H1 (cell line): Measurements from ENCODE around the gene MMADHC. TPM values are rescaled to one million over a fixed set of nuclear protein-coding genes. Genes with fewer than 3 reads are reported as not detected.

Experiments used
- CTCF ChIA-PET: fragments of 300-600 bp; sonication (Branson Sonifier 250); formaldehyde crosslinking; loops from one replicate; lab custom pipeline; 2021; ENCODE audit not compliant: partially characterized antibody; lab: Charles Lee
- POLR2A ChIA-PET: fragments of 300-600 bp; sonication (Branson Sonifier 250); formaldehyde crosslinking; loops from one replicate; lab custom pipeline; 2021; ENCODE audit warnings: inconsistent platforms; ENCODE audit not compliant: partially characterized antibody; lab: Charles Lee
- DNase-seq, 2 experiments: peaks; one replicate each; pipeline versions ENCODE4 v3.0.0 to v3.0.0-alpha.2; 2010 to 2022; ENCODE audit warnings: low spot score in 2 of 2, low read depth in 1 of 2, mixed read lengths in 1 of 2
- FAIRE-seq: peaks from 2 replicates; lab custom pipeline; 2011; peaks lifted over from hg19 to GRCh38; lab: Jason Lieb, UNC
- H2AFZ ChIP-seq: 2 replicates; pipeline ENCODE4 v1.8.1; 2012; ENCODE audit warnings: low read length, inconsistent platforms
- H2AK5ac ChIP-seq: 2 replicates; pipeline ENCODE4 v1.6.1; 2013; ENCODE audit warnings: low read depth, low read length
- H2BK120ac ChIP-seq: replicated peaks from 2 replicates; pipeline ENCODE3; 2013; ENCODE audit warnings: low read depth, low read length, inconsistent platforms
- H2BK12ac ChIP-seq: 2 replicates; pipeline ENCODE4 v1.6.1; 2013; ENCODE audit warnings: low read depth, low read length
- H2BK15ac ChIP-seq: 2 replicates; pipeline ENCODE4 v1.6.1; 2013; ENCODE audit warnings: low read length
- H2BK20ac ChIP-seq: 2 replicates; pipeline ENCODE4 v1.6.1; 2013; ENCODE audit warnings: low read length
- H2BK5ac ChIP-seq: 2 replicates; pipeline ENCODE4 v1.6.1; 2013; ENCODE audit warnings: low read depth, low read length
- H3K14ac ChIP-seq: 2 replicates; pipeline ENCODE4 v1.6.1; 2013; ENCODE audit warnings: inconsistent platforms; ENCODE audit not compliant: insufficient read length
- H3K18ac ChIP-seq: 2 replicates; pipeline ENCODE4 v1.6.1; 2013; ENCODE audit warnings: low read length; ENCODE audit errors: extremely low read depth
- H3K23ac ChIP-seq: 2 replicates; pipeline ENCODE4 v1.6.1; 2013; ENCODE audit warnings: inconsistent platforms; ENCODE audit not compliant: insufficient read length
- H3K23me2 ChIP-seq: 2 replicates; pipeline ENCODE4 v1.6.1; 2013; ENCODE audit warnings: low read depth, low read length
- H3K27ac ChIP-seq: 2 replicates; pipeline ENCODE4 v1.6.1; 2011; ENCODE audit warnings: low read depth, low read length, inconsistent platforms
- H3K27me3 ChIP-seq, 4 experiments: replicated peaks in 1 of 4; 1 replicate in 1 of 4; 2 replicates in 3 of 4; pipeline versions ENCODE4 v1.6.1 to v1.8.1; 2011 to 2013; ENCODE audit warnings: low read length in 3 of 4, mild to moderate bottlenecking in 3 of 4, inconsistent platforms in 2 of 4, mixed read lengths in 2 of 4, moderate library complexity in 1 of 4; ENCODE audit not compliant: control insufficient read depth in 3 of 4, insufficient read depth in 3 of 4; ENCODE audit errors: extremely low read depth in 1 of 4
- H3K36me3 ChIP-seq, 4 experiments: 2 replicates each; pipeline versions ENCODE4 v1.6.1 to v1.8.1; 2011 to 2013; ENCODE audit warnings: mild to moderate bottlenecking in 4 of 4, low read length in 3 of 4, moderate library complexity in 2 of 4, control low read depth in 1 of 4, inconsistent platforms in 1 of 4; ENCODE audit not compliant: insufficient read depth in 4 of 4, control insufficient read depth in 2 of 4
- H3K4ac ChIP-seq: replicated peaks from 2 replicates; pipeline ENCODE3; 2013; ENCODE audit warnings: low read length, low read depth, mixed read lengths, inconsistent platforms; ENCODE audit not compliant: insufficient read length
- H3K4me1 ChIP-seq, 4 experiments: replicated peaks in 1 of 4; 1 replicate in 1 of 4; 2 replicates in 3 of 4; pipeline versions ENCODE4 v1.6.1 to v1.8.1; 2011 to 2013; ENCODE audit warnings: low read length in 3 of 4, inconsistent platforms in 2 of 4, mixed read lengths in 1 of 4; ENCODE audit not compliant: insufficient read depth in 4 of 4, control insufficient read depth in 3 of 4
- H3K4me2 ChIP-seq, 2 experiments: 2 replicates each; pipeline versions ENCODE4 v1.6.1 to v1.8.1; 2011 to 2013; ENCODE audit warnings: low read depth in 2 of 2, low read length in 2 of 2, control low read depth in 1 of 2, inconsistent platforms in 1 of 2, mild to moderate bottlenecking in 1 of 2; ENCODE audit not compliant: insufficient read depth in 1 of 2
- H3K4me3 ChIP-seq, 4 experiments: fragments of 200-600, 300-600 bp in 1 of 4; sonication (generic), shearing (Covaris generic), sonication (Bioruptor Twin) in 1 of 4; 2 replicates each; pipeline versions ENCODE4 v1.5.1 to v1.8.1; 2011 to 2016; ENCODE audit warnings: low read length in 4 of 4, low read depth in 3 of 4, control low read depth in 2 of 4, inconsistent platforms in 2 of 4, mild to moderate bottlenecking in 2 of 4, mixed read lengths in 1 of 4, moderate library complexity in 1 of 4; ENCODE audit not compliant: insufficient read depth in 2 of 4; ENCODE audit errors: extremely low read depth in 1 of 4
- H3K56ac ChIP-seq: replicated peaks from 2 replicates; pipeline ENCODE3; 2013; ENCODE audit warnings: low read depth, mild to moderate bottlenecking, mixed read lengths, low read length, inconsistent platforms; ENCODE audit not compliant: insufficient read length
- H3K79me1 ChIP-seq: 2 replicates; pipeline ENCODE4 v1.6.1; 2013; ENCODE audit warnings: low read depth, low read length, control low read depth
- H3K79me2 ChIP-seq, 2 experiments: 2 replicates each; pipeline versions ENCODE4 v1.6.1 to v1.8.1; 2012 to 2013; ENCODE audit warnings: low read length in 2 of 2, mild to moderate bottlenecking in 2 of 2, inconsistent platforms in 1 of 2; ENCODE audit not compliant: insufficient read depth in 2 of 2, control insufficient read depth in 1 of 2
- H3K9ac ChIP-seq, 4 experiments: replicated peaks in 1 of 4; 1 replicate in 1 of 4; 2 replicates in 3 of 4; pipeline versions ENCODE4 v1.6.1 to v1.8.1; 2011 to 2013; ENCODE audit warnings: low read depth in 3 of 4, low read length in 3 of 4, control low read depth in 2 of 4, mild to moderate bottlenecking in 2 of 4, moderate library complexity in 2 of 4, inconsistent platforms in 1 of 4; ENCODE audit errors: extremely low read depth in 1 of 4
- H3K9me3 ChIP-seq, 2 experiments: 2 replicates each; pipeline versions ENCODE4 v1.6.1 to v1.8.1; 2012 to 2013; ENCODE audit warnings: mild to moderate bottlenecking in 2 of 2, moderate library complexity in 2 of 2, control low read depth in 1 of 2, inconsistent platforms in 1 of 2, low read depth in 1 of 2, low read length in 1 of 2, mixed read lengths in 1 of 2; ENCODE audit not compliant: insufficient read depth in 2 of 2
- H4K20me1 ChIP-seq, 2 experiments: replicated peaks in 1 of 2; 2 replicates each; pipeline versions ENCODE3 to v1.8.1; 2011 to 2013; ENCODE audit warnings: inconsistent platforms in 2 of 2, low read length in 2 of 2, mild to moderate bottlenecking in 1 of 2; ENCODE audit not compliant: insufficient read depth in 2 of 2, control insufficient read depth in 1 of 2
- H4K5ac ChIP-seq: 2 replicates; pipeline ENCODE4 v1.6.1; 2013; ENCODE audit warnings: low read length, low read depth, mixed read lengths, inconsistent platforms; ENCODE audit not compliant: insufficient read length
- H4K8ac ChIP-seq: 2 replicates; pipeline ENCODE4 v1.8.0; 2013; ENCODE audit warnings: mild to moderate bottlenecking, moderate library complexity, low read length, inconsistent platforms; ENCODE audit not compliant: insufficient read depth; ENCODE audit errors: extremely low read depth
- H4K91ac ChIP-seq: replicated peaks from 2 replicates; pipeline ENCODE3; 2013; ENCODE audit warnings: low read length, mixed read lengths, inconsistent platforms; ENCODE audit not compliant: insufficient read length
- BCL11A ChIP-seq, 2 experiments: IDR thresholded peaks; one replicate each; pipeline ENCODE4 v1.6.1; 2011; ENCODE audit warnings: low read depth in 2 of 2, low read length in 2 of 2, mild to moderate bottlenecking in 2 of 2
- CHD2 ChIP-seq: IDR thresholded peaks from 2 replicates; pipeline ENCODE4 v1.6.1; 2012; ENCODE audit warnings: low read length, improper control_type of control experiment
- CTBP2 ChIP-seq: IDR thresholded peaks from 2 replicates; pipeline ENCODE4 v1.7.0; 2011; ENCODE audit warnings: borderline replicate concordance, mild to moderate bottlenecking, moderate library complexity, mixed read lengths, low read length; ENCODE audit not compliant: insufficient read depth, insufficient read length
- FOSL1 ChIP-seq: IDR thresholded peaks from 2 replicates; pipeline ENCODE4 v1.6.1; 2011; ENCODE audit warnings: mild to moderate bottlenecking, low read depth, low read length, moderate library complexity; ENCODE audit not compliant: insufficient read depth
- KDM1A ChIP-seq: fragments of 200-600, 300-600 bp; sonication (generic); IDR thresholded peaks from 2 replicates; pipeline ENCODE4 v1.7.1; 2016; ENCODE audit warnings: mild to moderate bottlenecking, low read length, borderline replicate concordance
- SIRT6 ChIP-seq: IDR thresholded peaks from one replicate; pipeline ENCODE4 v1.7.1; 2012; ENCODE audit warnings: low read length, inconsistent platforms
- polyA plus RNA-seq, 7 experiments: library from polyadenylated mRNA; depleted of rRNA in 3 of 7; stranded (reverse) in 5 of 7; unstranded in 2 of 7; fragments of >200 nt in 5 of 7; fragments of 200-250 nt in 2 of 7; gene quantifications; 1 replicate in 5 of 7; 2 replicates in 1 of 7; 4 replicates in 1 of 7; pipeline versions ENCODE4 v1.2.1 to v1.2.3, GENCODE V29; 2011 to 2013; ENCODE audit warnings: missing spikeins in 2 of 7, mixed read lengths in 2 of 7
- total RNA-seq: library from RNA; stranded (reverse); fragmentation: NEBNext Ultra II Directional; extraction: Animal tissue kit (Norgen Biotek cat#: 25700); gene quantifications from 2 replicates; pipeline ENCODE4 v1.2.1, GENCODE V29; 2021
- TF ChIP-seq, protein P1 (sequence below), 3 experiments: IDR thresholded peaks; 1 replicate in 2 of 3; 2 replicates in 1 of 3; pipeline versions ENCODE4 v1.5.1 to v1.6.1; 2011; ENCODE audit warnings: low read length in 3 of 3, mild to moderate bottlenecking in 3 of 3, inconsistent platforms in 2 of 3, low read depth in 1 of 3, moderate library complexity in 1 of 3; ENCODE audit not compliant: insufficient read depth in 1 of 3; ENCODE audit errors: control extremely low read depth in 1 of 3

MMADHC gene
- total and polyA plus RNA-seq, 2 of the 8 experiments (the other 6 are each of a cell fraction or from before 2014, with no cell fraction given) = 61.1 to 130 TPM

DNA sequence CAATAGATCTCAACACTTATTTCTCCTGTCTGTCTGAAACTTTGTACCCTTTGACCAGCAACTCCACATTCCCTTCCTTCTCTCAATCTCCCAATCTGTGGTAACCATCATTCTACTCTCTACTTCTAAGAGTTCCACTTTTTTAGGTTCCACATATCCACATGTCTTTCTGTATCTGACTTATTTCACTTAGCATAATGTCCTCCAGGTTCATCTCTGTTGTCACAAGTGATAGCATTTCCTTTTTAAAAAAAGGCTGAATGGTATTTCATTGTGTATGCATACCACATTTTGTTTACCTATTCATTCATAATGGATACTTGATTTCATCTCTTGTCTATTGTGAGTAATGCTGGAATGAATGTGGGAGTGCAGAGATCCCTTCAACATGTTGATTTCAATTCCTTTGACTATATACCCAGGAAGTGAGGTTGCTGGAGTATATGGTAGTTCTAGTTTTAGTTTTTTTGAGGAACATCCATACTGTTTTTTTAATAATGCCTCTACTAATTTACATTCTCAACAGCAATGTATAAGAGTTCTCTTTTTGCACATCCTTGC, 18.8 kb upstream of the MMADHC start:
- Histone ChIP-seq H3K27ac (no peak overlapping the region), H4K5ac (no peak overlapping the region), H3K4me2 (no peak overlapping the region), H3K14ac (no peak overlapping the region), H4K91ac (no peak overlapping the region), H2BK12ac (no peak overlapping the region), H3K23ac (no peak overlapping the region), H3K4ac (no peak overlapping the region), H3K18ac (no peak overlapping the region), H3K79me1 (no peaks in the 10 kb centered on the region), H2BK5ac (no peak overlapping the region), H2BK15ac (no peak overlapping the region), H3K56ac (no peak overlapping the region), H3K27me3 (no peaks in the 10 kb centered on the region), H2AK5ac (no peak overlapping the region), H3K4me3 (no peak overlapping the region), H3K4me1 (no peaks in the 10 kb centered on the region), H4K20me1 (no peaks in the 10 kb centered on the region), H2BK20ac (no peak overlapping the region), H3K9ac (no peak overlapping the region), H3K9me3 (no peaks in the 10 kb centered on the region), H3K79me2 (no peaks in the 10 kb centered on the region), H2BK120ac (no peak overlapping the region), H2AFZ (no peak overlapping the region), H3K23me2 (no peaks in the 10 kb centered on the region), H4K8ac (no peak overlapping the region), H3K36me3 (no peaks in the 10 kb centered on the region)
- TF ChIP-seq KDM1A = no peak
- no peak for TF ChIP-seq CTBP2
- TF ChIP-seq, protein P1, sequence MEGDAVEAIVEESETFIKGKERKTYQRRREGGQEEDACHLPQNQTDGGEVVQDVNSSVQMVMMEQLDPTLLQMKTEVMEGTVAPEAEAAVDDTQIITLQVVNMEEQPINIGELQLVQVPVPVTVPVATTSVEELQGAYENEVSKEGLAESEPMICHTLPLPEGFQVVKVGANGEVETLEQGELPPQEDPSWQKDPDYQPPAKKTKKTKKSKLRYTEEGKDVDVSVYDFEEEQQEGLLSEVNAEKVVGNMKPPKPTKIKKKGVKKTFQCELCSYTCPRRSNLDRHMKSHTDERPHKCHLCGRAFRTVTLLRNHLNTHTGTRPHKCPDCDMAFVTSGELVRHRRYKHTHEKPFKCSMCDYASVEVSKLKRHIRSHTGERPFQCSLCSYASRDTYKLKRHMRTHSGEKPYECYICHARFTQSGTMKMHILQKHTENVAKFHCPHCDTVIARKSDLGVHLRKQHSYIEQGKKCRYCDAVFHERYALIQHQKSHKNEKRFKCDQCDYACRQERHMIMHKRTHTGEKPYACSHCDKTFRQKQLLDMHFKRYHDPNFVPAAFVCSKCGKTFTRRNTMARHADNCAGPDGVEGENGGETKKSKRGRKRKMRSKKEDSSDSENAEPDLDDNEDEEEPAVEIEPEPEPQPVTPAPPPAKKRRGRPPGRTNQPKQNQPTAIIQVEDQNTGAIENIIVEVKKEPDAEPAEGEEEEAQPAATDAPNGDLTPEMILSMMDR (IDR thresholded peaks at IDR 0.05; ENCODE audit: control extremely low read depth in 1 of 3, insufficient read depth in 1 of 3, low read depth in 1 of 3, low read length in 3 of 3) = no peak
- no peak for TF ChIP-seq SIRT6
- no peak for TF ChIP-seq CHD2
- TF ChIP-seq FOSL1 = no peak
- no peak for TF ChIP-seq BCL11A (IDR thresholded peaks at IDR 0.05; ENCODE audit: low read depth in 2 of 2, low read length in 2 of 2)
- POLR2A ChIA-PET = no interaction called here
- CTCF ChIA-PET = interaction anchor here (1.0 kb wide), 1 partner anchor 10 kb away, joined by 4 read pairs; no protein-coding TSS in a partner anchor
- no peak for DNase-seq
- FAIRE-seq = no peak
